Colonic mucosa (tissue), 4 donors: ENCODE data around the gene SLC38A6. TPM values are rescaled to one million over a fixed set of nuclear protein-coding genes. Genes with fewer than 3 reads are reported as not detected.

Experiments used
- DNase-seq: peaks from one replicate; pipeline ENCODE4 v3.0.0-alpha.2; 2020
- H3K27ac ChIP-seq: fragments of 200-600 bp; one replicate; pipeline ENCODE4 v1.8.0; 2021
- H3K27me3 ChIP-seq: fragments of 200-600 bp; one replicate; pipeline ENCODE4 v1.8.0; 2021
- H3K36me3 ChIP-seq: fragments of 200-600 bp; one replicate; pipeline ENCODE4 v1.8.0; 2021
- H3K4me1 ChIP-seq: fragments of 200-600 bp; one replicate; pipeline ENCODE4 v1.8.0; 2021; ENCODE audit warnings: mild to moderate bottlenecking
- H3K4me3 ChIP-seq: fragments of 200-600 bp; one replicate; pipeline ENCODE4 v1.8.0; 2021
- H3K9ac ChIP-seq, 2 donors: one replicate each; pipeline ENCODE4 v1.7.0; 2013; ENCODE audit warnings: control low read depth in 2 of 2, low read depth in 2 of 2, low read length in 2 of 2
- H3K9me3 ChIP-seq: fragments of 200-600 bp; one replicate; pipeline ENCODE4 v1.8.0; 2021
- intact Hi-C: fragments of 100-400 bp; cut with DNase I; formaldehyde crosslinking; loops from one replicate; pipeline ENCODE4 v1.14.1; 2022
- total RNA-seq, 2 donors: library from RNA; stranded (reverse); fragmentation: NEBNext Ultra II Directional in 1 of 2; extraction: Animal tissue kit (Norgen Biotek cat#: 25700) in 1 of 2; gene quantifications; one replicate each; pipeline ENCODE4 v1.2.1, GENCODE V29; 2021
- TF ChIP-seq, protein P1 (sequence below): fragments of 200-600 bp; IDR thresholded peaks from one replicate; pipeline ENCODE4 v1.8.0; 2022; ENCODE audit warnings: antibody characterized with exemption, mild to moderate bottlenecking
- donor health status: healthy.
- donor health status: DM: no; HTN: no; CAD: no.
- donor health status: DM: no; HTN: no; CAD: no.

Gene SLC38A6
- total RNA-seq, 2 donors from 2014 or later = 5.0 to 7.8 TPM

GRCh38 chr14:60945984-60946383, 35.1 kb upstream of the SLC38A6 start:
- H3K4me3 ChIP-seq = no peak overlapping the region
- intact Hi-C loops = no loop called here
- H3K27me3 ChIP-seq = no peaks in the 10 kb centered on the region
- H3K4me1 ChIP-seq = no peaks in the 10 kb centered on the region
- no peaks in the 10 kb centered on the region for H3K9me3 ChIP-seq
- TF ChIP-seq, protein P1, sequence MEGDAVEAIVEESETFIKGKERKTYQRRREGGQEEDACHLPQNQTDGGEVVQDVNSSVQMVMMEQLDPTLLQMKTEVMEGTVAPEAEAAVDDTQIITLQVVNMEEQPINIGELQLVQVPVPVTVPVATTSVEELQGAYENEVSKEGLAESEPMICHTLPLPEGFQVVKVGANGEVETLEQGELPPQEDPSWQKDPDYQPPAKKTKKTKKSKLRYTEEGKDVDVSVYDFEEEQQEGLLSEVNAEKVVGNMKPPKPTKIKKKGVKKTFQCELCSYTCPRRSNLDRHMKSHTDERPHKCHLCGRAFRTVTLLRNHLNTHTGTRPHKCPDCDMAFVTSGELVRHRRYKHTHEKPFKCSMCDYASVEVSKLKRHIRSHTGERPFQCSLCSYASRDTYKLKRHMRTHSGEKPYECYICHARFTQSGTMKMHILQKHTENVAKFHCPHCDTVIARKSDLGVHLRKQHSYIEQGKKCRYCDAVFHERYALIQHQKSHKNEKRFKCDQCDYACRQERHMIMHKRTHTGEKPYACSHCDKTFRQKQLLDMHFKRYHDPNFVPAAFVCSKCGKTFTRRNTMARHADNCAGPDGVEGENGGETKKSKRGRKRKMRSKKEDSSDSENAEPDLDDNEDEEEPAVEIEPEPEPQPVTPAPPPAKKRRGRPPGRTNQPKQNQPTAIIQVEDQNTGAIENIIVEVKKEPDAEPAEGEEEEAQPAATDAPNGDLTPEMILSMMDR = no peak
- H3K27ac ChIP-seq = no peak overlapping the region
- no peak overlapping the region for H3K9ac ChIP-seq
- DNase-seq = no peak
- H3K36me3 ChIP-seq = no peaks in the 10 kb centered on the region

DNA sequence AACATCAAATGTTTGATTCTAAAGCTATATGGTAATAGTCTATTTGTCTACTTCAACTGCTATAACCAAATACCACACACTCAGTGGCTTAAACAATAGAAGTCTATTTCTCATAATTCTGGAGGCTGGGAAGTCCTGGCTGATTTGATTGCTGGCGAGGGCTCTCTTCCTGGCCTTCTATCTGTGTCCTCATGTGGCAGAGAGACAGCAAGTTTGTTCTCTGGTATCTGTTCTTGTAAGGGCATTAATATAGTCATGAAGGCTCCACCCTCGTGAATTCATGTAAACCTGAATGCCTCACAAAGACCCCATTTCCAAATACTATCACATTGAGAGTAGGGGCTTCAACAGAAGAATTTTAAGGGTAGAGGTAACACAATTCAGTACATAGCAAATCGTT, 34.3 kb upstream of the SLC38A6 start:
- no peaks in the 10 kb centered on the region for H3K9me3 ChIP-seq
- intact Hi-C loops = no loop called here
- no peak for DNase-seq
- TF ChIP-seq, protein P1 = no peak
- no peak overlapping the region for H3K4me3 ChIP-seq
- no peaks in the 10 kb centered on the region for H3K27me3 ChIP-seq
- H3K9ac ChIP-seq = no peak overlapping the region
- H3K36me3 ChIP-seq = no peaks in the 10 kb centered on the region
- no peaks in the 10 kb centered on the region for H3K4me1 ChIP-seq
- H3K27ac ChIP-seq = no peak overlapping the region

DNA sequence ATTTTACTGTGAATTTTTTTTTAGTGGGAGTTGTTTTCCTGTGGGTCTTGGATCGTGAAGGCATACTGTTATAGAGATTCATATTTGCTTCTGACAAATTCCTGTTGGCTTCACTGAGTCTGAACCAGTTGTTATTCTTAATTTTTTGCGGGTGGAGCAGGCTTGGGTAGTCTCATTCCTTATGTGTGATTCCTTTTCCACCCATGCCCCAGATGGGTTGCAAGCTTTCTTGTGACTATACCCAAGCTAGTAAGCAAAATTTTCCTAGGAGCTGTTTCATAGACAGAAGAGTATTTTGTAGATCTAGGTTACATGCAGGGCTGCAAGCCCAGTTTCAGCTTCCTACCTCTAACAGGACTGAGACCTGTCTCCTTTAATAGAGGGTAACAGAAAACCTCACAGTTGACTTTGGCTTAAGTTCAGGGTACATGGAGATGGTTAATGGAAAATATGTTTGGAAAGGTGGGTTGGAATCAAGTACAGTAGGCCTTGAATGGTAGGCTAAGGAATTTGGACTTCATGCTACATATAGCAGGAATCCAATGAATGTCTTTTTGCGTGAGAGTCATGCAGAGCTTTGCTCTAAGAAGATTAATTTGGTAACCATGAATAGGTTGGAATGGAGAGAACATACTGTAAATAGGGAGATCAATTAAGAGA, 29.1 kb upstream of the SLC38A6 start:
- no peaks in the 10 kb centered on the region for H3K27me3 ChIP-seq
- no peak overlapping the region for H3K9ac ChIP-seq
- H3K9me3 ChIP-seq = no peaks in the 10 kb centered on the region
- no peak for DNase-seq
- TF ChIP-seq, protein P1 = no peak
- no peak overlapping the region for H3K27ac ChIP-seq
- H3K4me1 ChIP-seq = no peaks in the 10 kb centered on the region
- intact Hi-C loops = no loop called here
- no peaks in the 10 kb centered on the region for H3K36me3 ChIP-seq
- H3K4me3 ChIP-seq = no peak overlapping the region

DNA sequence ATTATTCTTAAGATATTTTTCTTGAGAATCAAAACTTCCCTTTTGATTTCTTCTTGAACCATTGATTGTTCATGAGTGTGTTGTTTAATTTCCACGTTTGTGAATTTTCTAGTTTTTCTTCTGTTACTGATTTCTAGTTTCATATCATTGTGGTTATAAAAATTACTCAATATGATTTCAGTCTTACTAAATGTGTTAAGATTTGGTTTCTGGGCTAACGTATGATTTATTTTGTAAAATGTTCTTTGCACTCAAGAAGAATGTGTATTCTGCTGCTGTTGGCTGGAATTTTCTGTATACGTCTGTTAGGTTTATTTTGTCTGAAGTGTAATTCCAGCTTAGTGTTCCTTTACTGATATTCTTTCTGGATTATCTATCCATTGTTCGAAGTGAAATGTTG, 24.8 kb upstream of the SLC38A6 start:
- DNase-seq = no peak
- H3K4me3 ChIP-seq = no peak overlapping the region
- no peak overlapping the region for H3K9ac ChIP-seq
- no peaks in the 10 kb centered on the region for H3K27me3 ChIP-seq
- no peaks in the 10 kb centered on the region for H3K4me1 ChIP-seq
- TF ChIP-seq, protein P1 = no peak
- H3K27ac ChIP-seq = no peak overlapping the region
- H3K36me3 ChIP-seq = no peaks in the 10 kb centered on the region
- no peaks in the 10 kb centered on the region for H3K9me3 ChIP-seq
- intact Hi-C loops = no loop called here

- intact Hi-C loops = no loop called here
- H3K36me3 ChIP-seq = no peaks in the 10 kb centered on the region
- no peaks in the 10 kb centered on the region for H3K27me3 ChIP-seq
- TF ChIP-seq, protein P1 = no peak
- H3K9ac ChIP-seq = no peak overlapping the region
- no peak overlapping the region for H3K27ac ChIP-seq
- H3K4me1 ChIP-seq = no peaks in the 10 kb centered on the region
- no peaks in the 10 kb centered on the region for H3K9me3 ChIP-seq
- no peak for DNase-seq
- no peak overlapping the region for H3K4me3 ChIP-seq
These were observed 24.4 kb upstream of the SLC38A6 start for GRCh38 chr14:60956632-60957031.
